Activated CD4-positive, alpha-beta memory T cell treated with anti-CD3 and anti-CD28 coated beads, Interleukin-2, amount 10 ng/mL, durations not matched to agents 7 days and 5 days (primary cell): ENCODE data around the gene RSAD2. TPM values are rescaled to one million over a fixed set of nuclear protein-coding genes. Genes with fewer than 3 reads are reported as not detected.

Source experiments
- CTCF ChIA-PET: fragments of 350-600 bp; sonication (Branson Sonifier 250); formaldehyde crosslinking; loops from one replicate; lab custom pipeline; 2021; ENCODE audit warnings: antibody characterized with exemption, inconsistent platforms; lab: Charles Lee
- POLR2A ChIA-PET: fragments of 350-600 bp; sonication (Branson Sonifier 250); formaldehyde crosslinking; loops from one replicate; lab custom pipeline; 2021; ENCODE audit warnings: antibody characterized with exemption; lab: Charles Lee
- DNase-seq: peaks from one replicate; pipeline ENCODE4 v3.0.0-alpha.2; 2020
- H3K27ac Mint-ChIP-seq: one replicate; pipeline ENCODE4 v1.8.0; 2021; ENCODE audit warnings: mild to moderate bottlenecking, mixed read lengths
- H3K27me3 Mint-ChIP-seq: one replicate; pipeline ENCODE4 v1.8.0; 2021; ENCODE audit warnings: mixed read lengths
- H3K36me3 Mint-ChIP-seq: one replicate; pipeline ENCODE4 v1.8.0; 2021; ENCODE audit warnings: low read depth, mixed read lengths
- H3K4me1 Mint-ChIP-seq: one replicate; pipeline ENCODE4 v1.8.0; 2021; ENCODE audit warnings: mixed read lengths
- H3K4me3 Mint-ChIP-seq: one replicate; pipeline ENCODE4 v1.8.0; 2021; ENCODE audit warnings: mild to moderate bottlenecking, mixed read lengths
- H3K9me3 Mint-ChIP-seq: one replicate; pipeline ENCODE4 v1.8.0; 2021; ENCODE audit warnings: mixed read lengths
- total RNA-seq, 2 experiments: library from RNA; stranded (reverse); gene quantifications; one replicate each; pipeline ENCODE4 v1.2.3, GENCODE V29; 2021

Gene RSAD2
- 100 to 1,000 TPM; 119 to 120 TPM for total RNA-seq

- Mint-ChIP-seq H3K27ac (peak within 1 kb of the TSS; percentile 89), H3K4me3 (peak within 1 kb of the TSS; percentile 87), H3K27me3 (peaks cover 2% of the 10 kb centered on the region), H3K36me3 (peaks cover 57% of the 10 kb centered on the region), H3K9me3 (peaks cover 5% of the 10 kb centered on the region), H3K4me1 (peaks cover 60% of the 10 kb centered on the region)
- ChIA-PET POLR2A (interaction anchor here (0.9 to 6.3 kb wide), 9 partner anchors 10 to 1804 kb away, joined by 3 to 221 read pairs (median 11); partner anchors contain the start of genes CMPK2, ID2 and RNF144A), CTCF (interaction anchor here (0.6 to 7.2 kb wide), 12 partner anchors 10 to 166 kb away, joined by 3 to 143 read pairs (median 6); partner anchors contain the start of genes CMPK2 and RNF144A)
- DNase-seq: peak; percentile 58
Measured at GRCh38 chr2:6877402-6878304, at the start of gene RSAD2. Gene RSAD2 (plus strand): TSS chr2:6877777. CDS start chr2:6877801, 24 bp downstream.

- peaks cover 22% of the 10 kb centered on the region for H3K4me1 Mint-ChIP-seq
- CTCF ChIA-PET: no interaction called here
- H3K27ac Mint-ChIP-seq: no peak overlapping the region
- DNase-seq: no peak
- peaks cover 7% of the 10 kb centered on the region for H3K27me3 Mint-ChIP-seq
- H3K9me3 Mint-ChIP-seq: peaks cover 20% of the 10 kb centered on the region
- no peak overlapping the region for H3K4me3 Mint-ChIP-seq
- peaks cover 31% of the 10 kb centered on the region for H3K36me3 Mint-ChIP-seq
- POLR2A ChIA-PET: no interaction called here
Measured at GRCh38 chr2:6828299-6828584, 49.3 kb upstream of the RSAD2 start.

GRCh38 chr2:6831229-6831628, 46.3 kb upstream of the RSAD2 start:
- ChIA-PET CTCF (interaction anchor here (1.3 kb wide), 1 partner anchor 206 kb away, joined by 3 read pairs; no protein-coding TSS in a partner anchor), POLR2A (no interaction called here)
- no peak overlapping the region for H3K27ac Mint-ChIP-seq
- peaks cover 2% of the 10 kb centered on the region for H3K27me3 Mint-ChIP-seq
- no peak overlapping the region for H3K4me3 Mint-ChIP-seq
- peaks cover 25% of the 10 kb centered on the region for H3K9me3 Mint-ChIP-seq
- peaks cover 48% of the 10 kb centered on the region for H3K36me3 Mint-ChIP-seq
- peaks cover 32% of the 10 kb centered on the region for H3K4me1 Mint-ChIP-seq
- no peak for DNase-seq

GRCh38 chr2:6832596-6833299, 44.8 kb upstream of the RSAD2 start:
- Mint-ChIP-seq H3K36me3 (peaks cover 50% of the 10 kb centered on the region), H3K4me1 (peaks cover 25% of the 10 kb centered on the region), H3K4me3 (peak overlapping the region; percentile 40), H3K9me3 (peaks cover 25% of the 10 kb centered on the region), H3K27me3 (peaks cover 2% of the 10 kb centered on the region), H3K27ac (peak overlapping the region; percentile 71)
- DNase-seq: no peak
- ChIA-PET POLR2A (no interaction called here), CTCF (no interaction called here)

- Mint-ChIP-seq H3K4me3 (peak overlapping the region; percentile 40), H3K4me1 (peaks cover 20% of the 10 kb centered on the region), H3K9me3 (peaks cover 28% of the 10 kb centered on the region), H3K27me3 (peaks cover 2% of the 10 kb centered on the region), H3K36me3 (peaks cover 54% of the 10 kb centered on the region), H3K27ac (peak overlapping the region; percentile 71)
- ChIA-PET POLR2A (no interaction called here), CTCF (no interaction called here)
- DNase-seq: no peak
Measured at GRCh38 chr2:6833300-6833604, 44.3 kb upstream of the RSAD2 start.

GRCh38 chr2:6834163-6834562, 43.4 kb upstream of the RSAD2 start:
- Mint-ChIP-seq H3K9me3 (peaks cover 29% of the 10 kb centered on the region), H3K36me3 (peaks cover 61% of the 10 kb centered on the region), H3K27me3 (peaks cover 2% of the 10 kb centered on the region), H3K4me1 (peaks cover 20% of the 10 kb centered on the region), H3K27ac (no peak overlapping the region), H3K4me3 (no peak overlapping the region)
- POLR2A ChIA-PET: interaction anchor here (1.5 kb wide), 1 partner anchor 31 kb away, joined by 4 read pairs; no protein-coding TSS in a partner anchor
- no peak for DNase-seq
- CTCF ChIA-PET: no interaction called here

GRCh38 chr2:6835467-6835866, 42.1 kb upstream of the RSAD2 start:
- Mint-ChIP-seq H3K4me1 (peaks cover 20% of the 10 kb centered on the region), H3K4me3 (no peak overlapping the region), H3K9me3 (peaks cover 30% of the 10 kb centered on the region)

GRCh38 chr2:6838673-6839319, 38.8 kb upstream of the RSAD2 start:
- no peaks in the 10 kb centered on the region for H3K27me3 Mint-ChIP-seq
- H3K4me3 Mint-ChIP-seq: no peak overlapping the region
- H3K4me1 Mint-ChIP-seq: peaks cover 10% of the 10 kb centered on the region
- peaks cover 54% of the 10 kb centered on the region for H3K36me3 Mint-ChIP-seq
- CTCF ChIA-PET: no interaction called here
- POLR2A ChIA-PET: no interaction called here
- no peak for DNase-seq
- no peak overlapping the region for H3K27ac Mint-ChIP-seq
- peaks cover 12% of the 10 kb centered on the region for H3K9me3 Mint-ChIP-seq

More at GRCh38 chr2:6835467-6835866, 42.1 kb upstream of the RSAD2 start:
- POLR2A ChIA-PET: interaction anchor here (1.4 to 1.5 kb wide), 2 partner anchors 29 to 42 kb away, joined by 3 to 4 read pairs; partner anchors contain the start of gene RSAD2
- CTCF ChIA-PET: interaction anchor here (0.5 to 2.2 kb wide), 2 partner anchors 30 to 970 kb away, joined by 3 to 9 read pairs; partner anchors contain the start of gene CMPK2
- Mint-ChIP-seq H3K27ac (no peak overlapping the region), H3K27me3 (no peaks in the 10 kb centered on the region), H3K36me3 (peaks cover 66% of the 10 kb centered on the region)
- DNase-seq: no peak

- ChIA-PET CTCF (interaction anchor here (1.8 kb wide), 1 partner anchor 203 kb away, joined by 7 read pairs; no protein-coding TSS in a partner anchor), POLR2A (interaction anchor here (1.3 kb wide), 1 partner anchor 23 kb away, joined by 6 read pairs; no protein-coding TSS in a partner anchor)
- Mint-ChIP-seq H3K4me1 (no peaks in the 10 kb centered on the region), H3K9me3 (peaks cover 32% of the 10 kb centered on the region), H3K36me3 (peaks cover 64% of the 10 kb centered on the region), H3K27ac (no peak overlapping the region), H3K4me3 (no peak overlapping the region), H3K27me3 (no peaks in the 10 kb centered on the region)
- no peak for DNase-seq
Measured at GRCh38 chr2:6841537-6842287, 35.9 kb upstream of the RSAD2 start.

GRCh38 chr2:6845312-6845711, 32.3 kb upstream of the RSAD2 start:
- CTCF ChIA-PET: interaction anchor here (0.7 to 1.5 kb wide), 3 partner anchors 21 to 172 kb away, joined by 3 to 5 read pairs (median 4); partner anchors contain the start of gene RSAD2
- Mint-ChIP-seq H3K4me1 (peaks cover 21% of the 10 kb centered on the region), H3K4me3 (no peak overlapping the region), H3K27ac (no peak overlapping the region), H3K36me3 (peaks cover 73% of the 10 kb centered on the region), H3K9me3 (peaks cover 36% of the 10 kb centered on the region), H3K27me3 (no peaks in the 10 kb centered on the region)
- DNase-seq: no peak
- POLR2A ChIA-PET: no interaction called here

- no peak overlapping the region for H3K4me3 Mint-ChIP-seq
- DNase-seq: no peak
- H3K27me3 Mint-ChIP-seq: no peaks in the 10 kb centered on the region
- no peak overlapping the region for H3K27ac Mint-ChIP-seq
- H3K4me1 Mint-ChIP-seq: peaks cover 26% of the 10 kb centered on the region
- peaks cover 36% of the 10 kb centered on the region for H3K9me3 Mint-ChIP-seq
- peaks cover 76% of the 10 kb centered on the region for H3K36me3 Mint-ChIP-seq
- POLR2A ChIA-PET: no interaction called here
- CTCF ChIA-PET: interaction anchor here (0.7 to 1.5 kb wide), 5 partner anchors 20 to 172 kb away, joined by 3 to 5 read pairs (median 4); partner anchors contain the start of genes CMPK2 and RSAD2
Measured at GRCh38 chr2:6845903-6846302, 31.7 kb upstream of the RSAD2 start.

GRCh38 chr2:6846540-6846939, 31.0 kb upstream of the RSAD2 start:
- Mint-ChIP-seq H3K27ac (no peak overlapping the region), H3K9me3 (peaks cover 36% of the 10 kb centered on the region), H3K4me3 (no peak overlapping the region), H3K36me3 (peaks cover 82% of the 10 kb centered on the region), H3K27me3 (no peaks in the 10 kb centered on the region), H3K4me1 (peaks cover 32% of the 10 kb centered on the region)
- POLR2A ChIA-PET: interaction anchor here (1.0 kb wide), 1 partner anchor 18 kb away, joined by 3 read pairs; no protein-coding TSS in a partner anchor
- CTCF ChIA-PET: interaction anchor here (0.8 to 1.5 kb wide), 4 partner anchors 20 to 197 kb away, joined by 3 to 5 read pairs (median 4); partner anchors contain the start of gene CMPK2
- no peak for DNase-seq
